Suprapubic skin (tissue), 4 donors: ENCODE measurements around the gene LRBA. TPM values are rescaled to one million over a fixed set of nuclear protein-coding genes. Genes with fewer than 3 reads are reported as not detected.

Source experiments
- DNase-seq, 2 donors: peaks; one replicate each; pipeline ENCODE4 v3.0.0-alpha.2; 2019; ENCODE audit warnings: low spot score in 2 of 2
- H3K27ac ChIP-seq: fragments of 200-600 bp; sonication (generic); one replicate; pipeline ENCODE4 v1.5.1; 2019
- H3K27me3 ChIP-seq: fragments of 200-600 bp; sonication (generic); one replicate; pipeline ENCODE4 v1.5.1; 2019
- H3K36me3 ChIP-seq: fragments of 200-600 bp; sonication (generic); one replicate; pipeline ENCODE4 v1.5.1; 2019
- H3K4me1 ChIP-seq: fragments of 200-600 bp; sonication (generic); one replicate; pipeline ENCODE4 v1.5.1; 2019
- H3K4me3 ChIP-seq: fragments of 200-600 bp; sonication (generic); one replicate; pipeline ENCODE4 v1.5.1; 2019; ENCODE audit warnings: mild to moderate bottlenecking
- H3K9me3 ChIP-seq: fragments of 200-600 bp; sonication (generic); one replicate; pipeline ENCODE4 v1.5.1; 2019
- EP300 ChIP-seq: sonication (generic); formaldehyde crosslinking; IDR thresholded peaks from one replicate; pipeline ENCODE4 v1.6.1; 2017; ENCODE audit warnings: antibody characterized with exemption
- POLR2A ChIP-seq, 2 donors: fragments of 450-650 bp; IDR thresholded peaks; one replicate each; pipeline ENCODE4 v1.6.1; 2017; ENCODE audit warnings: antibody characterized with exemption in 2 of 2, mild to moderate bottlenecking in 2 of 2, moderate library complexity in 2 of 2
- POLR2AphosphoS5 ChIP-seq, 3 donors: sonication (generic); formaldehyde crosslinking; IDR thresholded peaks; one replicate each; pipeline ENCODE4 v1.6.1; 2017; ENCODE audit warnings: antibody characterized with exemption in 3 of 3
- WGBS: methylation state at CpG from one replicate; pipeline ENCODE4 v1.1.5; 2018; 5-methylcytosine and 5-hydroxymethylcytosine counted together
- total RNA-seq, 4 donors: library from RNA; depleted of rRNA; stranded (reverse); fragments of >200 nt; gene quantifications; one replicate each; pipeline ENCODE4 v1.1.0, GENCODE V29; 2016
- TF ChIP-seq, protein P1 (sequence below), 2 donors: fragments of 200-600 bp in 1 of 2; fragments of 450-650 bp in 1 of 2; sonication (generic) in 1 of 2; IDR thresholded peaks; one replicate each; pipeline ENCODE4 v1.5.1; 2016 to 2019; ENCODE audit warnings: antibody characterized with exemption in 2 of 2, mild to moderate bottlenecking in 1 of 2, moderate library complexity in 1 of 2

The LRBA gene
- total RNA-seq, 4 donors from 2014 or later = 64.6 to 128 (median 81.0) TPM

GRCh38 chr4:150278206-150278605 lies 736.9 kb downstream of the LRBA start:
- H3K27me3 ChIP-seq = no peaks in the 10 kb centered on the region
- H3K36me3 ChIP-seq = peaks cover 46% of the 10 kb centered on the region
- no peak overlapping the region for H3K27ac ChIP-seq
- no peak overlapping the region for H3K4me3 ChIP-seq
- H3K4me1 ChIP-seq = no peaks in the 10 kb centered on the region
- no peak for TF ChIP-seq EP300
- no peaks in the 10 kb centered on the region for H3K9me3 ChIP-seq
- 86% methylated on average over 2 of the region's 2 CpGs for whole genome bisulfite sequencing
- no peak for DNase-seq

DNA sequence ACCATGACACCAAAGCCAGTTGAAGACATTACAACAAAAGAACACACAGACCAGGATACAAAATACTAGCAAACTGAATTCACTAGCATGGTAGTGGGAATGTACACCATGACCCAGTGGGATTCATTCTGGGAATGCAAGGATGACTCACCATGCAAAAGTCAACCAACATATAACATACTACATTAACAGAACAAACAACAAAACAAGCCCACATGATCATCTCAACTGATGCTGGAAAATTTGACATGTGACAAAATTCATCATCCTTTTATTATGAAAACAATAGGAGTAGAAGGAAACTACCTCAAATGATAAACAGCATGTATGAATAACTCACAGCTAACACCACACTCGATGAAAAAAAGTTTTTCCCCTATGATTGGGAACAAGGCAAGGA lies 746.6 kb downstream of the LRBA start:
- no peaks in the 10 kb centered on the region for H3K4me1 ChIP-seq
- H3K27me3 ChIP-seq = no peaks in the 10 kb centered on the region
- DNase-seq = no peak
- no peak for TF ChIP-seq POLR2AphosphoS5 (IDR thresholded peaks at IDR 0.05)
- TF ChIP-seq POLR2A (IDR thresholded peaks at IDR 0.05) = no peak
- TF ChIP-seq, protein P1, sequence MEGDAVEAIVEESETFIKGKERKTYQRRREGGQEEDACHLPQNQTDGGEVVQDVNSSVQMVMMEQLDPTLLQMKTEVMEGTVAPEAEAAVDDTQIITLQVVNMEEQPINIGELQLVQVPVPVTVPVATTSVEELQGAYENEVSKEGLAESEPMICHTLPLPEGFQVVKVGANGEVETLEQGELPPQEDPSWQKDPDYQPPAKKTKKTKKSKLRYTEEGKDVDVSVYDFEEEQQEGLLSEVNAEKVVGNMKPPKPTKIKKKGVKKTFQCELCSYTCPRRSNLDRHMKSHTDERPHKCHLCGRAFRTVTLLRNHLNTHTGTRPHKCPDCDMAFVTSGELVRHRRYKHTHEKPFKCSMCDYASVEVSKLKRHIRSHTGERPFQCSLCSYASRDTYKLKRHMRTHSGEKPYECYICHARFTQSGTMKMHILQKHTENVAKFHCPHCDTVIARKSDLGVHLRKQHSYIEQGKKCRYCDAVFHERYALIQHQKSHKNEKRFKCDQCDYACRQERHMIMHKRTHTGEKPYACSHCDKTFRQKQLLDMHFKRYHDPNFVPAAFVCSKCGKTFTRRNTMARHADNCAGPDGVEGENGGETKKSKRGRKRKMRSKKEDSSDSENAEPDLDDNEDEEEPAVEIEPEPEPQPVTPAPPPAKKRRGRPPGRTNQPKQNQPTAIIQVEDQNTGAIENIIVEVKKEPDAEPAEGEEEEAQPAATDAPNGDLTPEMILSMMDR (IDR thresholded peaks at IDR 0.05) = no peak
- no peak for TF ChIP-seq EP300
- H3K4me3 ChIP-seq = no peak overlapping the region
- H3K27ac ChIP-seq = no peak overlapping the region
- 96% methylated on average over 1 of the region's 1 CpG for WGBS
- H3K9me3 ChIP-seq = no peaks in the 10 kb centered on the region
- H3K36me3 ChIP-seq = peaks cover 35% of the 10 kb centered on the region

DNA sequence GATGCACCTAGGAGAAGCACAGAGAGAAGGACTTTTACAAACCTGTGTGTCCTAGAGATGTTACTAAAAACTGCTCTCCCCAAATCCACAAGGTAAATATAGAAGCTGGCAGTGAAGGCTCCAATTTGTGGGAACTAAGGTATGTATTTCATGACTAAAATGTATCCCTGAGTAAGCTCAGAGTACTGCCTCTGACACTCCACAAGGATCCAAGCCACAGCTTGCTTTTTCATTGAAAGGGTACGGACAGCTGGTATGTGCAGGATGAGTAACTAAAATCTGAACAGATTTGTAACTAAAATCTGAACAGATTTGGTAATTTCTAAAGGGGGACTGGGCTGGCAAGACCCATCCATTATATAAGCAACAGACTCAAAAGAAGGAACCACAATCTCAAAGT lies 749.3 kb downstream of the LRBA start:
- Histone ChIP-seq H3K4me1 (no peaks in the 10 kb centered on the region), H3K27me3 (no peaks in the 10 kb centered on the region), H3K36me3 (peaks cover 17% of the 10 kb centered on the region), H3K27ac (no peak overlapping the region), H3K4me3 (no peak overlapping the region), H3K9me3 (no peaks in the 10 kb centered on the region)
- DNase-seq = no peak
- TF ChIP-seq, protein P1 (IDR thresholded peaks at IDR 0.05) = no peak
- TF ChIP-seq POLR2AphosphoS5 (IDR thresholded peaks at IDR 0.05) = no peak
- no peak for TF ChIP-seq POLR2A (IDR thresholded peaks at IDR 0.05)
- no peak for TF ChIP-seq EP300
- WGBS = 88% methylated on average over 1 of the region's 1 CpG

DNA sequence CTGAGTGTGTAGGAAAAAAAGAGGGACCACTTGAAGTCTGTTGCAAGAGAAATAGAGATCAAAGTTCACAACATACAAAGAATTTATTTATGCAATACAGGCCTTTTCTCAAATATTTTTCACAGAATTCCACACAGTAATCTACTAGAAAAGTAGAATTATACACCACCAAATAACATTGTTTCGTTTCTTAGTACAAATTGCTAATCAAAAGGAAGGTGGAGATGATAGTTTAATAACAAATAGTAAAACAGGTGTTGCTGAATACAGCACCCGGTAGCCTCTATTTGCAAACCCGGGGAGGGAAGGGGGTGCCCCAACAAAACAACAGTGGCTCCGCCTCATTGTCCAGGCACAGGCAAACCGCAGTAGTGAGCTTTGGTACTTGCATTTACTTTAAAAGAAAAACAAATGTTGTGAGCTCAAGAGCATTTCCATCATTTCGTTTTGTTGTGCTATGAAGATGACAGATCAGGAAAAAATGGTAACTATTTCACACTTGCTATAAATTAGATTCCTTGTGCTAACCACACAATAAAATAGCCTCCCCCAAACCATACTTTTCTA lies 750.4 kb downstream of the LRBA start:
- 84% methylated on average over 6 of the region's 6 CpGs for WGBS
- H3K4me3 ChIP-seq = no peak overlapping the region
- no peak for DNase-seq
- TF ChIP-seq POLR2A (IDR thresholded peaks at IDR 0.05) (no peak), EP300 (no peak), POLR2AphosphoS5 (IDR thresholded peaks at IDR 0.05) (no peak)
- TF ChIP-seq, protein P1 (IDR thresholded peaks at IDR 0.05) = no peak
- no peak overlapping the region for H3K27ac ChIP-seq
- H3K4me1 ChIP-seq = no peaks in the 10 kb centered on the region
- no peaks in the 10 kb centered on the region for H3K9me3 ChIP-seq
- no peaks in the 10 kb centered on the region for H3K27me3 ChIP-seq
- peaks cover 14% of the 10 kb centered on the region for H3K36me3 ChIP-seq

GRCh38 chr4:150262611-150263010 lies 752.5 kb downstream of the LRBA start:
- Histone ChIP-seq H3K9me3 (no peaks in the 10 kb centered on the region), H3K27me3 (no peaks in the 10 kb centered on the region), H3K27ac (no peak overlapping the region), H3K4me3 (no peak overlapping the region), H3K4me1 (no peaks in the 10 kb centered on the region), H3K36me3 (peaks cover 10% of the 10 kb centered on the region)
- no peak for DNase-seq
- TF ChIP-seq, protein P1 (IDR thresholded peaks at IDR 0.05) = no peak
- 85% methylated on average over 6 of the region's 6 CpGs for WGBS

GRCh38 chr4:150261571-150261970 lies 753.5 kb downstream of the LRBA start:
- no peak for DNase-seq
- Histone ChIP-seq H3K27ac (no peak overlapping the region), H3K9me3 (no peaks in the 10 kb centered on the region), H3K4me1 (peaks cover 3% of the 10 kb centered on the region), H3K36me3 (peaks cover 10% of the 10 kb centered on the region), H3K27me3 (no peaks in the 10 kb centered on the region), H3K4me3 (no peak overlapping the region)
- no peak for TF ChIP-seq EP300
- no peak for TF ChIP-seq POLR2A (IDR thresholded peaks at IDR 0.05)
- TF ChIP-seq, protein P1 (IDR thresholded peaks at IDR 0.05) = no peak
- TF ChIP-seq POLR2AphosphoS5 (IDR thresholded peaks at IDR 0.05) = no peak
- 84% methylated on average over 2 of the region's 2 CpGs for WGBS
